Measurements from ENCODE around the gene KDM1B.

The KDM1B gene

GRCh38 chr6:18215436-18215835 is 60.2 kb downstream of the KDM1B start:
- H2AFZ ChIP-seq (ENCODE audit: low read length) = no peak overlapping the region
- no peak overlapping the region for H3K9ac ChIP-seq (ENCODE audit: low read length)
- no peaks in the 10 kb centered on the region for H3K9me2 ChIP-seq (replicated peaks; ENCODE audit: insufficient read depth, low read length)
- H4K20me1 ChIP-seq (ENCODE audit: insufficient read depth, low read length) = no peaks in the 10 kb centered on the region
- peaks cover 9% of the 10 kb centered on the region for H3K4me1 ChIP-seq (ENCODE audit: low read length)
- H3K4me3 ChIP-seq (ENCODE audit: low read length) = no peak overlapping the region
- H3K79me2 ChIP-seq (ENCODE audit: low read length) = no peaks in the 10 kb centered on the region
- no peak overlapping the region for H3K27ac ChIP-seq (ENCODE audit: low read length)
- H3F3A ChIP-seq (ENCODE audit: insufficient read depth, low read length) = peaks cover 3% of the 10 kb centered on the region; the same call in 1 of the 2 replicates
- DNase-seq = no peak
- H3K9me3 ChIP-seq (replicated peaks; ENCODE audit: insufficient read depth, low read length) = no peaks in the 10 kb centered on the region
- 0 out of 2 replicates have a peak, but pooled peaks cover 5% of the 10 kb centered on the region for H3K27me3 ChIP-seq (replicated peaks; ENCODE audit: insufficient read depth, low read length)
- TF ChIP-seq CTCF (IDR thresholded peaks at IDR 0.05; ENCODE audit: low read length) = no peak
- TF ChIP-seq EZH2phosphoT487 (IDR thresholded peaks at IDR 0.05; ENCODE audit: low read length) = no peak
- TF ChIP-seq EZH2 (optimal IDR thresholded peaks at IDR 0.05; ENCODE audit: low read depth, low read length) = no peak
- no peaks in the 10 kb centered on the region for H3K36me3 ChIP-seq (replicated peaks; ENCODE audit: insufficient read depth, low read length)
- H3K4me2 ChIP-seq (ENCODE audit: low read depth, low read length) = no peak overlapping the region

- no peak overlapping the region for H3K4me3 ChIP-seq (ENCODE audit: low read length)
- no peak overlapping the region for H3K27ac ChIP-seq (ENCODE audit: low read length)
- H3F3A ChIP-seq (ENCODE audit: insufficient read depth, low read length) = peaks cover 3% of the 10 kb centered on the region; the same call in 1 of the 2 replicates
- H3K27me3 ChIP-seq (replicated peaks; ENCODE audit: insufficient read depth, low read length) = 0 out of 2 replicates have a peak, but pooled peaks cover 5% of the 10 kb centered on the region
- H3K4me1 ChIP-seq (ENCODE audit: low read length) = peaks cover 9% of the 10 kb centered on the region
- H3K79me2 ChIP-seq (ENCODE audit: low read length) = no peaks in the 10 kb centered on the region
- TF ChIP-seq CTCF (IDR thresholded peaks at IDR 0.05; ENCODE audit: low read length) (no peak), EZH2phosphoT487 (IDR thresholded peaks at IDR 0.05; ENCODE audit: low read length) (no peak), EZH2 (optimal IDR thresholded peaks at IDR 0.05; ENCODE audit: low read depth, low read length) (no peak)
- H3K36me3 ChIP-seq (replicated peaks; ENCODE audit: insufficient read depth, low read length) = no peaks in the 10 kb centered on the region
- H3K9me3 ChIP-seq (replicated peaks; ENCODE audit: insufficient read depth, low read length) = no peaks in the 10 kb centered on the region
- no peak overlapping the region for H2AFZ ChIP-seq (ENCODE audit: low read length)
- no peaks in the 10 kb centered on the region for H4K20me1 ChIP-seq (ENCODE audit: insufficient read depth, low read length)
- H3K4me2 ChIP-seq (ENCODE audit: low read depth, low read length) = no peak overlapping the region
- H3K9me2 ChIP-seq (replicated peaks; ENCODE audit: insufficient read depth, low read length) = no peaks in the 10 kb centered on the region
- no peak overlapping the region for H3K9ac ChIP-seq (ENCODE audit: low read length)
- no peak for DNase-seq
These were observed 61.2 kb downstream of the KDM1B start for GRCh38 chr6:18216411-18216810.

DNA sequence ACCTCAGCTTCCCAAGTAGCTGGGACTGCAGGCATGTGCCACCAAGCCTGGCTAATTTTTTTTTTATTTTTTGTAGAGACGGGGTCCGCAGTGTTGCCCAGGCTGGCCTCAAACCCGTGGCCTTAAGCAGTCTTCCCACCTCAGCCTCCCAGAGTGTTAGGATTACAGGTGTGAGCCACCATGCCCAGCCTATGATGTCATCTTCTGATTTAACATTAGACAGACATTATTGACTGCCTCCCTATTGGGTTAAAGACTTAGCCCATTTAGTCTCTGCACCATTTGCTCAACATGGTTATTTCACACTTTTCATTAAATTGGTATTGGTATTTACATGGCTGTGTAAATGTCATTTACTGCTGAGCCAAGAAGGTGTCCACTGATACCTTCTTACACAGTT is 63.0 kb downstream of the KDM1B start:
- Histone ChIP-seq H3K79me2 (ENCODE audit: low read length) (no peaks in the 10 kb centered on the region), H4K20me1 (ENCODE audit: insufficient read depth, low read length) (no peaks in the 10 kb centered on the region), H2AFZ (ENCODE audit: low read length) (no peak overlapping the region), H3F3A (ENCODE audit: insufficient read depth, low read length) (peaks cover 3% of the 10 kb centered on the region; the same call in 1 of the 2 replicates), H3K4me1 (ENCODE audit: low read length) (peaks cover 9% of the 10 kb centered on the region), H3K4me2 (ENCODE audit: low read depth, low read length) (no peak overlapping the region), H3K9ac (ENCODE audit: low read length) (no peak overlapping the region), H3K27ac (ENCODE audit: low read length) (no peak overlapping the region), H3K4me3 (ENCODE audit: low read length) (no peak overlapping the region), H3K27me3 (replicated peaks; ENCODE audit: insufficient read depth, low read length) (no peaks in the 10 kb centered on the region), H3K9me2 (replicated peaks; ENCODE audit: insufficient read depth, low read length) (no peaks in the 10 kb centered on the region), H3K9me3 (replicated peaks; ENCODE audit: insufficient read depth, low read length) (no peaks in the 10 kb centered on the region), H3K36me3 (replicated peaks; ENCODE audit: insufficient read depth, low read length) (no peaks in the 10 kb centered on the region)
- DNase-seq = no peak
- TF ChIP-seq CTCF (IDR thresholded peaks at IDR 0.05; ENCODE audit: low read length) (no peak), EZH2 (optimal IDR thresholded peaks at IDR 0.05; ENCODE audit: low read depth, low read length) (no peak), EZH2phosphoT487 (IDR thresholded peaks at IDR 0.05; ENCODE audit: low read length) (no peak)
